Heart right ventricle (tissue), 16 donors: ENCODE data around the gene GABPB2. TPM values are rescaled to one million over a fixed set of nuclear protein-coding genes. Genes with fewer than 3 reads are reported as not detected.

Experiments used
- ATAC-seq, 8 donors: fragments of 200-7000 bp; cut with Tn5 transposase; one replicate each; pipeline ENCODE4 v1.9.1; 2020; ENCODE audit warnings: mild to moderate bottlenecking in 8 of 8, moderate library complexity in 8 of 8, moderate number of reproducible peaks in 1 of 8
- DNase-seq, 2 donors: peaks; one replicate each; pipeline ENCODE4 v3.0.0-alpha.2; 2020
- H3K27ac ChIP-seq, 10 donors: fragments of 200-600 bp; sonication (generic) in 2 of 10; one replicate each; pipeline versions ENCODE4 v1.5.0 to v1.8.0; 2020 to 2022; ENCODE audit warnings: mild to moderate bottlenecking in 3 of 10
- H3K27me3 ChIP-seq, 7 donors: fragments of 200-600 bp; one replicate each; pipeline ENCODE4 v1.8.0; 2021 to 2022; ENCODE audit warnings: mild to moderate bottlenecking in 2 of 7
- H3K36me3 ChIP-seq, 9 donors: fragments of 200-600 bp; sonication (generic) in 1 of 9; one replicate each; pipeline versions ENCODE4 v1.5.0 to v1.8.0; 2020 to 2022; ENCODE audit warnings: mild to moderate bottlenecking in 2 of 9
- H3K4me1 ChIP-seq, 9 donors: fragments of 200-600 bp; sonication (generic) in 1 of 9; one replicate each; pipeline versions ENCODE4 v1.5.0 to v1.8.0; 2020 to 2022; ENCODE audit warnings: mild to moderate bottlenecking in 4 of 9
- H3K4me3 ChIP-seq, 10 donors: fragments of 200-600 bp; sonication (generic) in 2 of 10; one replicate each; pipeline versions ENCODE4 v1.5.0 to v1.8.0; 2020 to 2022; ENCODE audit warnings: mild to moderate bottlenecking in 7 of 10, moderate library complexity in 2 of 10
- H3K9me3 ChIP-seq, 11 donors: fragments of 200-600 bp in 10 of 11; sonication (generic) in 2 of 11; one replicate each; pipeline versions ENCODE4 v1.5.0 to v1.8.0; 2013 to 2022; ENCODE audit warnings: mild to moderate bottlenecking in 2 of 11, control low read depth in 1 of 11, moderate library complexity in 1 of 11
- WGBS, 2 donors: extraction: QIAGEN DNeasy Blood & Tissue Kit; methylation state at CpG; one replicate each; pipeline ENCODE4 v1.1.7; 2013; ENCODE audit warnings: inconsistent platforms in 1 of 2; 5-methylcytosine and 5-hydroxymethylcytosine counted together
- intact Hi-C, 10 donors: fragments of 100-400 bp; cut with DNase I; formaldehyde crosslinking; loops; one replicate each; pipeline versions ENCODE4 v1.11.1 to v1.14.2; 2022
- polyA plus RNA-seq, 2 donors: library from polyadenylated mRNA; stranded (reverse); fragments of 200-250 nt; gene quantifications; one replicate each; pipeline ENCODE4 v1.2.3, GENCODE V29; 2013
- total RNA-seq, 10 donors: library from RNA; stranded (reverse); fragmentation: NEBNext Ultra II Directional in 3 of 10; extraction: Animal tissue kit (Norgen Biotek cat#: 25700) in 3 of 10; gene quantifications; one replicate each; pipeline versions ENCODE4 v1.2.1 to v1.2.4, GENCODE V29; 2021 to 2023
- TF ChIP-seq, protein P1 (sequence below), 9 donors: fragments of 200-600 bp; sonication (generic) in 2 of 9; IDR thresholded peaks; one replicate each; pipeline versions ENCODE4 v1.5.0 to v1.8.0; 2021 to 2022; ENCODE audit warnings: antibody characterized with exemption in 9 of 9, mild to moderate bottlenecking in 5 of 9, moderate library complexity in 1 of 9
- donor health status: Arrhythmogenic right ventricular cardiomyopathy.
- donor health status: ischemic (EF 13 %, LVEDD 7.1; RV severe dilation, severe dysfunction).
- donor health status: healthy with polysubstance abuse.
- donor health status: DM: no; HTN: yes; CAD: no.
- donor health status: DM: no; HTN: no; CAD: no.
- donor health status: ischemic (EF 25% LVEDD 6.9; RV normal size, moderate dysfunction).
- donor health status: ischemic (EF 25% LVEDD 5.7; RV mildly dilated, moderate dysfunction).
- donor health status: healthy.
- donor health status: DM: yes; HTN: yes; CAD: no.
- donor health status: Ischemic cardiomyopathy.
- donor health status: ischemic (EF 35%, LVEDD 5.7; RV mildly dilated, moderate dysfunction).
- donor health status: nonischemic (EF 11% LVEDD 7.7; RV severe dilation, severe dysfunction).
- donor health status: DM: yes; HTN: yes; CAD: no.
- donor health status: PGD.
- donor health status: ischemic (EF 29% LVEDD 5.4; RV normal size, mild dysfunction).
- donor health status: nonischemic (EF 23%, LVEDD 6.1; RV moderate dilation, normal function).

GABPB2 gene
- total and polyA plus RNA-seq, 12 donors, result 3.4 to 14.4 (median 10.6) TPM

DNA sequence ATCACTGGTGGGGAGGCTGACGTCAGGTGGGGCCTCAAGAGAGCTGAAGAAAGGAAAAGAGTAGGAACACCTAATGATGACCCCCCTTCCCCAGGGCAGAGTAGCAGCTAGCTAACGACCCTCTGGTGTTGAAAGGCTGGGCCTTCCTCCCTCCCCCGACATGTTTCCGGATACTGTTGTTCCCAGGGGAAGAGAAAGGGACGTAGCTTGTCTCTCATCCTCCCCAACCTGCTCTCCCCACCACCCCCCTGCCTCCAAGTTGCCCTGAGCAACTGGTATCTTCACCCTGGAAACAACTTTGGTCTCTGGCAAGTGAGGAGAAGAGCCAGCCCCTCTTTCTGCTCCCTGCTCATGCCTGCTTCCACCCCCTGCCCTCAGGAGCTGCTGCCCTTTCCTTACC lies 73.4 kb downstream of the GABPB2 start:
- ATAC-seq (no peak), DNase-seq (peak in 1 of 2 donors; percentile 50)
- H3K4me1 ChIP-seq, result peaks cover 21 to 61% (median 46%) of the 10 kb centered on the region in 9 donors
- H3K27ac ChIP-seq, result peak overlapping the region; percentile 82 to 96 (median 89)
- no peaks in the 10 kb centered on the region for H3K9me3 ChIP-seq
- TF ChIP-seq, protein P1, sequence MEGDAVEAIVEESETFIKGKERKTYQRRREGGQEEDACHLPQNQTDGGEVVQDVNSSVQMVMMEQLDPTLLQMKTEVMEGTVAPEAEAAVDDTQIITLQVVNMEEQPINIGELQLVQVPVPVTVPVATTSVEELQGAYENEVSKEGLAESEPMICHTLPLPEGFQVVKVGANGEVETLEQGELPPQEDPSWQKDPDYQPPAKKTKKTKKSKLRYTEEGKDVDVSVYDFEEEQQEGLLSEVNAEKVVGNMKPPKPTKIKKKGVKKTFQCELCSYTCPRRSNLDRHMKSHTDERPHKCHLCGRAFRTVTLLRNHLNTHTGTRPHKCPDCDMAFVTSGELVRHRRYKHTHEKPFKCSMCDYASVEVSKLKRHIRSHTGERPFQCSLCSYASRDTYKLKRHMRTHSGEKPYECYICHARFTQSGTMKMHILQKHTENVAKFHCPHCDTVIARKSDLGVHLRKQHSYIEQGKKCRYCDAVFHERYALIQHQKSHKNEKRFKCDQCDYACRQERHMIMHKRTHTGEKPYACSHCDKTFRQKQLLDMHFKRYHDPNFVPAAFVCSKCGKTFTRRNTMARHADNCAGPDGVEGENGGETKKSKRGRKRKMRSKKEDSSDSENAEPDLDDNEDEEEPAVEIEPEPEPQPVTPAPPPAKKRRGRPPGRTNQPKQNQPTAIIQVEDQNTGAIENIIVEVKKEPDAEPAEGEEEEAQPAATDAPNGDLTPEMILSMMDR (IDR thresholded peaks at IDR 0.05), result no peak
- peaks cover 0 to 38% (median 12%) of the 10 kb centered on the region in 9 donors for H3K36me3 ChIP-seq
- intact Hi-C loops, result no loop called here
- WGBS, 2 donors, result 15 to 18% methylated on average over 4 to 5 of the region's 5 CpGs
- H3K4me3 ChIP-seq, result peak overlapping the region in 9 of 10 donors; percentile 24 to 100 (median 96)
- H3K27me3 ChIP-seq, result peaks cover 0 to 15% (median 0%) of the 10 kb centered on the region in 7 donors

- 29 to 37% methylated on average over 7 of the region's 7 CpGs for WGBS, 2 donors
- H3K4me1 ChIP-seq, result peaks cover 21 to 64% (median 46%) of the 10 kb centered on the region in 9 donors
- intact Hi-C loops, result loop anchor here in 2 of 10 donors (5.0 kb wide), 3 partner anchors 72 to 122 kb away; partner anchors contain the start of gene GABPB2 (in 1 of the 2)
- H3K27ac ChIP-seq, result peak overlapping the region; percentile 82 to 96 (median 89)
- peaks cover 0 to 15% (median 0%) of the 10 kb centered on the region in 7 donors for H3K27me3 ChIP-seq
- TF ChIP-seq, protein P1 (IDR thresholded peaks at IDR 0.05), result no peak
- peak overlapping the region; percentile 83 to 100 (median 94) for H3K4me3 ChIP-seq
- peaks cover 0 to 31% (median 5%) of the 10 kb centered on the region in 9 donors for H3K36me3 ChIP-seq
- ATAC-seq (peak; percentile 2 to 56 (median 16)), DNase-seq (peak in 1 of 2 donors; percentile 74)
- H3K9me3 ChIP-seq, result no peaks in the 10 kb centered on the region
These were observed 74.1 kb downstream of the GABPB2 start for GRCh38 chr1:151144474-151145303.

DNA sequence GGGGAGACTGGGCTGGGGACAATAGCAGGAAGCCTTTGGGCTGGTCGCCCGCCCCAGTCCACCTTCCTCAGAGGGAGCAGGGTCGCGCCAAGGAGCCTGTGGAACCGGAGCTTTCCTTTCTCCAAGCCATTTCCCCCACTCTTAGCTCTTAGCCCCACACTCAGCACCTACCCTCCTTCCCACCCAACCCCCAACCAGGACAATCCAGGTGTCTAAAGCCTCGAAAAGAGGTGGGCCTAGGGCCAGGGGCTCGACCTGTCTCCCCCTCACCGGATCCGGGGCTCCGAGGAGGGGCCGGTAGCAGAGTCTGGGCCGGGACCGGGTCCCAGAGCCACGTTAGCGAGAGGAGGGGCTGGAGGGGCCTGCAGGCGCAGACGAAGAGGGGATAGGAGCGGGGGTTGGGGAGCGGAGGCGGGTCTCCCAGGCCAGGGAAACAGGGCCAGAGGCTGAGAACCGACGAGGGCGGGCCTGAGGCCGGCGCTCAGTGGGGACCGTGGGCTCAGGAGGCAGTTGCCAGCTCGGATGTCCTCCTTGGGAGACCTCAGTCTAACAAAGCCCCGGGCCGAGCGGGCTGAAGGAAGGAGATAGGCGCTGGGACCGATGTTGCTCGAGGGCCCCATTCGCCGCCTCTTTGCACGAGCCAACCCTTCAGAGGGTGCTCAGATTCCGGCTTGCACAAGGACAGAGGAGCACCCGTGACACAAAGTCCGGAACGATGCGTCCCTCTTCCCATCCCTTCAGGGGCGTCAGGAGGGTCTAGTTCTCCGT lies 74.9 kb downstream of the GABPB2 start:
- peak overlapping the region; percentile 83 to 100 (median 94) for H3K4me3 ChIP-seq
- peak; percentile 1 to 58 (median 20) for ATAC-seq
- peak overlapping the region; percentile 82 to 96 (median 89) for H3K27ac ChIP-seq
- peaks cover 0 to 15% (median 0%) of the 10 kb centered on the region in 7 donors for H3K27me3 ChIP-seq
- TF ChIP-seq, protein P1 (IDR thresholded peaks at IDR 0.05), result no peak
- peaks cover 21 to 64% (median 46%) of the 10 kb centered on the region in 9 donors for H3K4me1 ChIP-seq
- intact Hi-C loops, result loop anchor here in 2 of 10 donors (5.0 kb wide), 3 partner anchors 73 to 123 kb away; partner anchors contain the start of gene GABPB2 (in 1 of the 2)
- WGBS, 2 donors, result 2 to 8% methylated on average over 43 of the region's 43 CpGs
- peaks cover 0 to 23% (median 0%) of the 10 kb centered on the region in 9 donors for H3K36me3 ChIP-seq
- peak in 1 of 2 donors; percentile 53 for DNase-seq
- no peaks in the 10 kb centered on the region for H3K9me3 ChIP-seq

DNA sequence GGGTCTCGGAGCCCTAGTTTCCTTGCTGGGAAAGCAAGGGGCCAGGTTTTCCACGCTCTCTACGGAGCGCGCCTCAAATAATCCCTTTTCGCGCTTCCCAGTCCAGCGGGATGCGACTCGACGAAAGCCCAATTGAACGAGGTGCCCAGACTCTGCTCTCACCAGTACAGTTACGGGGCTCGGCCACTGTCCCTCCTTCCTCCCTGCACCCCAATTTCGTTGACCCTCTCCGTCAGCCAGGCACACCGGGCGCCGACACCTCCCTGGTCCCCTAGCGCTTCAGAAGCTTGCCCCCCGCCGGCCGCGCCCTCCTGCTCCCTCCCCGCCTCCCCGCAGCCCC lies 75.5 kb downstream of the GABPB2 start:
- DNase-seq, result no peak
- peak in 4 of 8 donors; percentile 1 to 11 (median 8) for ATAC-seq
- Histone ChIP-seq H3K4me3 (peak overlapping the region; percentile 83 to 100 (median 94)), H3K27ac (peak overlapping the region; percentile 82 to 96 (median 89)), H3K9me3 (no peaks in the 10 kb centered on the region), H3K36me3 (peaks cover 0 to 19% (median 0%) of the 10 kb centered on the region in 9 donors), H3K4me1 (peaks cover 21 to 62% (median 46%) of the 10 kb centered on the region in 9 donors), H3K27me3 (peaks cover 0 to 15% (median 0%) of the 10 kb centered on the region in 7 donors)
- intact Hi-C loops, result loop anchor here in 2 of 10 donors (5.0 kb wide), 3 partner anchors 74 to 124 kb away; partner anchors contain the start of gene GABPB2 (in 1 of the 2)
- TF ChIP-seq, protein P1 (IDR thresholded peaks at IDR 0.05), result no peak
- WGBS, 2 donors, result 1% methylated on average over 25 to 26 of the region's 26 CpGs
